Stimulated activated naive B cell treated with anti-CD40 and anti-IgM and Interleukin-4, amounts not matched to agents 10 μg/mL and 1 μg/mL and 100 μg/mL, for 72 hours (primary cell): ENCODE data around the gene CTF1.
"Not testable (repeated sequence)": the region's sequence is repeated elsewhere in the genome, so short reads cannot be mapped to it uniquely, and the experiment has no call there.

Source experiments
- ATAC-seq, 2 donors: fragments of 150-1000 bp; cut with Tn5 transposase; replicated peaks; 2 replicates each; pipeline ENCODE4 v1.10.0; 2021; ENCODE audit warnings: moderate library complexity in 1 of 2
- DNase-seq: peaks from one replicate; pipeline ENCODE4 v3.0.0; 2021
- H3K27ac Mint-ChIP-seq: one replicate; pipeline ENCODE4 v1.8.0; 2022; ENCODE audit warnings: mild to moderate bottlenecking, mixed read lengths
- H3K27me3 Mint-ChIP-seq, 2 donors: one replicate each; pipeline ENCODE4 v1.8.0; 2022; ENCODE audit warnings: mixed read lengths in 2 of 2
- H3K36me3 Mint-ChIP-seq, 2 donors: one replicate each; pipeline ENCODE4 v1.8.0; 2022; ENCODE audit warnings: mixed read lengths in 2 of 2, mild to moderate bottlenecking in 1 of 2
- H3K4me1 Mint-ChIP-seq, 2 donors: one replicate each; pipeline ENCODE4 v1.8.0; 2022; ENCODE audit warnings: mixed read lengths in 2 of 2, mild to moderate bottlenecking in 1 of 2
- H3K4me3 Mint-ChIP-seq, 2 donors: one replicate each; pipeline ENCODE4 v1.8.0; 2022; ENCODE audit warnings: mild to moderate bottlenecking in 2 of 2, mixed read lengths in 2 of 2, moderate library complexity in 1 of 2
- H3K9me3 Mint-ChIP-seq, 2 donors: one replicate each; pipeline ENCODE4 v1.8.0; 2022; ENCODE audit warnings: mixed read lengths in 2 of 2, mild to moderate bottlenecking in 1 of 2

Gene CTF1

GRCh38 chr16:30875871-30876801, 20.3 kb upstream of the CTF1 start:
- Mint-ChIP-seq H3K27ac (peak overlapping the region; percentile 98), H3K27me3 (no peaks in the 10 kb centered on the region)
- DNase-seq = peak; percentile 57

GRCh38 chr16:30876867-30877266, 19.5 kb upstream of the CTF1 start:
- Mint-ChIP-seq H3K9me3 (no peaks in the 10 kb centered on the region), H3K4me1 (peaks cover 32 to 47% of the 10 kb centered on the region in 2 donors), H3K27ac (peak overlapping the region; percentile 98), H3K36me3 (peaks cover 25 to 40% of the 10 kb centered on the region in 2 donors), H3K4me3 (peak overlapping the region; percentile 96 to 99), H3K27me3 (no peaks in the 10 kb centered on the region)
- ATAC-seq (no peak), DNase-seq (no peak)

More at GRCh38 chr16:30875871-30876801, 20.3 kb upstream of the CTF1 start:
- H3K4me3 Mint-ChIP-seq = peak overlapping the region; percentile 96 to 99
- peaks cover 21 to 34% of the 10 kb centered on the region in 2 donors for H3K36me3 Mint-ChIP-seq
- H3K4me1 Mint-ChIP-seq = peaks cover 32 to 45% of the 10 kb centered on the region in 2 donors
- ATAC-seq = peak; percentile 72 to 77
- no peaks in the 10 kb centered on the region for H3K9me3 Mint-ChIP-seq

- no peak overlapping the region for H3K4me3 Mint-ChIP-seq
- H3K4me1 Mint-ChIP-seq = peaks cover 24 to 48% of the 10 kb centered on the region in 2 donors
- H3K9me3 Mint-ChIP-seq = no peaks in the 10 kb centered on the region
- H3K27me3 Mint-ChIP-seq = no peaks in the 10 kb centered on the region
- ATAC-seq (no peak), DNase-seq (no peak)
- H3K36me3 Mint-ChIP-seq = peaks cover 30 to 53% of the 10 kb centered on the region in 2 donors
- peak overlapping the region; percentile 70 for H3K27ac Mint-ChIP-seq
Observed at GRCh38 chr16:30882429-30883310, 13.7 kb upstream of the CTF1 start.

- peak overlapping the region; percentile 45 to 63 for H3K4me3 Mint-ChIP-seq
Observed at GRCh38 chr16:30884760-30885159, 11.7 kb upstream of the CTF1 start.

GRCh38 chr16:30885196-30885595, 11.2 kb upstream of the CTF1 start:
- Mint-ChIP-seq H3K4me3 (peak overlapping the region; percentile 45 to 63), H3K9me3 (no peaks in the 10 kb centered on the region), H3K4me1 (peaks cover 24 to 54% of the 10 kb centered on the region in 2 donors), H3K36me3 (peaks cover 41 to 61% of the 10 kb centered on the region in 2 donors), H3K27ac (peak overlapping the region; percentile 33), H3K27me3 (no peaks in the 10 kb centered on the region)
- ATAC-seq (peak; percentile 12 to 27), DNase-seq (no peak)

More at GRCh38 chr16:30884760-30885159, 11.7 kb upstream of the CTF1 start:
- peak; percentile 97 to 99 for ATAC-seq
- H3K36me3 Mint-ChIP-seq = peaks cover 38 to 57% of the 10 kb centered on the region in 2 donors
- H3K27me3 Mint-ChIP-seq = no peaks in the 10 kb centered on the region
- H3K9me3 Mint-ChIP-seq = no peaks in the 10 kb centered on the region
- peak; percentile 44 for DNase-seq
- peak overlapping the region; percentile 33 for H3K27ac Mint-ChIP-seq
- H3K4me1 Mint-ChIP-seq = peaks cover 24 to 51% of the 10 kb centered on the region in 2 donors

GRCh38 chr16:30886145-30886544, 10.3 kb upstream of the CTF1 start:
- ATAC-seq (no peak), DNase-seq (no peak)
- Mint-ChIP-seq H3K27ac (no peak overlapping the region), H3K9me3 (no peaks in the 10 kb centered on the region), H3K36me3 (peaks cover 39 to 57% of the 10 kb centered on the region in 2 donors), H3K27me3 (no peaks in the 10 kb centered on the region), H3K4me3 (no peak overlapping the region), H3K4me1 (peaks cover 24 to 54% of the 10 kb centered on the region in 2 donors)

GRCh38 chr16:30887927-30888326, 8.5 kb upstream of the CTF1 start:
- Mint-ChIP-seq H3K27me3 (no peaks in the 10 kb centered on the region), H3K4me1 (peaks cover 22 to 47% of the 10 kb centered on the region in 2 donors), H3K27ac (no peak overlapping the region), H3K9me3 (no peaks in the 10 kb centered on the region), H3K36me3 (peaks cover 37 to 52% of the 10 kb centered on the region in 2 donors), H3K4me3 (no peak overlapping the region)
- DNase-seq (no peak), ATAC-seq (no peak)

- no peaks in the 10 kb centered on the region for H3K27me3 Mint-ChIP-seq
- H3K4me1 Mint-ChIP-seq = peaks cover 24 to 49% of the 10 kb centered on the region in 2 donors
- no peak overlapping the region for H3K4me3 Mint-ChIP-seq
- peaks cover 36 to 54% of the 10 kb centered on the region in 2 donors for H3K36me3 Mint-ChIP-seq
- DNase-seq (no peak), ATAC-seq (no peak)
- H3K9me3 Mint-ChIP-seq = no peaks in the 10 kb centered on the region
- no peak overlapping the region for H3K27ac Mint-ChIP-seq
Observed at GRCh38 chr16:30888856-30889499, 7.4 kb upstream of the CTF1 start.

- Mint-ChIP-seq H3K4me3 (no peak overlapping the region), H3K4me1 (peaks cover 31 to 49% of the 10 kb centered on the region in 2 donors), H3K36me3 (peaks cover 35 to 53% of the 10 kb centered on the region in 2 donors), H3K27me3 (no peaks in the 10 kb centered on the region), H3K27ac (no peak overlapping the region), H3K9me3 (no peaks in the 10 kb centered on the region)
- DNase-seq (no peak), ATAC-seq (no peak)
Observed at GRCh38 chr16:30889721-30890120, 6.7 kb upstream of the CTF1 start.

GRCh38 chr16:30891043-30891823, 5.2 kb upstream of the CTF1 start:
- H3K9me3 Mint-ChIP-seq, DNase-seq, H3K27me3 Mint-ChIP-seq, H3K27ac Mint-ChIP-seq, ATAC-seq, H3K4me3 Mint-ChIP-seq: not testable (repeated sequence)
- H3K36me3 Mint-ChIP-seq = peaks cover 27 to 44% of the 10 kb centered on the region in 2 donors
- peaks cover 27 to 43% of the 10 kb centered on the region in 2 donors for H3K4me1 Mint-ChIP-seq

- Mint-ChIP-seq H3K36me3 (peaks cover 21 to 32% of the 10 kb centered on the region in 2 donors), H3K27ac (peak overlapping the region; percentile 76), H3K4me3 (peak overlapping the region; percentile 91 to 95), H3K9me3 (no peaks in the 10 kb centered on the region), H3K4me1 (peaks cover 34 to 55% of the 10 kb centered on the region in 2 donors), H3K27me3 (no peaks in the 10 kb centered on the region)
- no peak for ATAC-seq
- DNase-seq = no peak
Observed at GRCh38 chr16:30892670-30893416, 3.6 kb upstream of the CTF1 start.

GRCh38 chr16:30893417-30893743, 3.0 kb upstream of the CTF1 start:
- ATAC-seq = peak; percentile 3 to 15
- Mint-ChIP-seq H3K4me3 (peak overlapping the region; percentile 91 to 95), H3K36me3 (peaks cover 20 to 30% of the 10 kb centered on the region in 2 donors), H3K4me1 (peaks cover 34 to 56% of the 10 kb centered on the region in 2 donors), H3K9me3 (no peaks in the 10 kb centered on the region), H3K27me3 (no peaks in the 10 kb centered on the region), H3K27ac (peak overlapping the region; percentile 76)
- DNase-seq = peak; percentile 25
